ENCODE data around the gene HOXB2. TPM values are rescaled to one million over a fixed set of nuclear protein-coding genes. Genes with fewer than 3 reads are reported as not detected.

HOXB2 gene
- total RNA-seq, 2 experiments from 2014 or later: 7.4 to 7.7 TPM

DNA sequence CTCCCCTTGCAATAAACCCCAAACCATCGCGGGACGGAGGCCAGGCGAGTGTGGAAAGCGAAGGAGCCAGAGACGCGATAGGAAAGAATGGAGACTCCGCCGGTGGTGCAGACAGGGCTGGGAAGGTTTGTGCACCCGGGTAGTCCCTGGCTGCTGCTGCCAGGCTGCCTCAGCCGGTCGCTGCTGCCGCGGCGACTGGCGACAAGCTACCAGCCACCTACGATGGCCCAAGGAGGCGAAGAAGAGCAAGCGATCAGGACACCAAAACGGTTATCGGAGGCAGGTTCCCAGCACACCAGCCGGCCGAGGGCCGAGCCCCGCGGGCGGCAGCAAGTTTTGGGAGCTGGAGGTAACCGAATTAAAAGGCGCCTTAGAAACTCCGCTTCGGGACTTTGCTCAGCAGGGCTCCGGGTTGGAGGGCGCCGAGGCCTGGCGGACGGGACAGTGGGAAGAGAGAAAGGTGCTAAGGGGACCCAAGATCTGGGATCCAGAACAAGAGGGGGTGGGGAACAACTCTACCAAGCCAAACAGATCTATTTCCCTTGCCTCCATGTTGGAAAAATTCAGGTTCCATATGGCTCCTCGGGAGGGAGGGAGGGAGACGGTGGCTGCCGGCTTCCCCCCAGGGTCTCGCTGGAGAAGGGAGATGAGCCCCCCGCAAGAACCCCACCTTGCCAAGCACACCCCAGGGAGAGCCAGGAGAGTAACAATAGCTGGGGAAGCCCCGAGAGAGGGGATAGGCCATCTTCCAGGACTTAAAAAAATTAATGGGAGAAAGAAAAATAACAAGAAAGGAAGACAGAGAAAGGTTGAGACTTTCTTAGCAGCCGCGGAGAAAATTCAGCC is 9.7 kb upstream of the HOXB2 start:
- Mint-ChIP-seq H3K27me3 (peaks cover 28% of the 10 kb centered on the region), H3K36me3 (no peaks in the 10 kb centered on the region), H3K27ac (no peak overlapping the region), H3K9me3 (no peaks in the 10 kb centered on the region), H3K4me3 (peak overlapping the region; percentile 82), H3K4me1 (peaks cover 7% of the 10 kb centered on the region)
- no peak for DNase-seq

- Mint-ChIP-seq H3K36me3 (no peaks in the 10 kb centered on the region), H3K27me3 (peaks cover 28% of the 10 kb centered on the region), H3K4me3 (no peak overlapping the region), H3K9me3 (no peaks in the 10 kb centered on the region), H3K4me1 (peaks cover 7% of the 10 kb centered on the region), H3K27ac (no peak overlapping the region)
- no peak for DNase-seq
Observed at GRCh38 chr17:48553826-48554225, 8.9 kb upstream of the HOXB2 start.

- Mint-ChIP-seq H3K9me3 (no peaks in the 10 kb centered on the region), H3K4me1 (peaks cover 11% of the 10 kb centered on the region), H3K27me3 (peaks cover 28% of the 10 kb centered on the region), H3K27ac (no peak overlapping the region), H3K36me3 (no peaks in the 10 kb centered on the region), H3K4me3 (no peak overlapping the region)
- no peak for DNase-seq
Observed at GRCh38 chr17:48553190-48553547, 8.3 kb upstream of the HOXB2 start.

GRCh38 chr17:48552466-48553189 is 7.7 kb upstream of the HOXB2 start:
- Mint-ChIP-seq H3K9me3 (no peaks in the 10 kb centered on the region), H3K4me1 (peaks cover 16% of the 10 kb centered on the region), H3K36me3 (no peaks in the 10 kb centered on the region), H3K4me3 (no peak overlapping the region), H3K27ac (no peak overlapping the region), H3K27me3 (peaks cover 23% of the 10 kb centered on the region)
- no peak for DNase-seq

DNA sequence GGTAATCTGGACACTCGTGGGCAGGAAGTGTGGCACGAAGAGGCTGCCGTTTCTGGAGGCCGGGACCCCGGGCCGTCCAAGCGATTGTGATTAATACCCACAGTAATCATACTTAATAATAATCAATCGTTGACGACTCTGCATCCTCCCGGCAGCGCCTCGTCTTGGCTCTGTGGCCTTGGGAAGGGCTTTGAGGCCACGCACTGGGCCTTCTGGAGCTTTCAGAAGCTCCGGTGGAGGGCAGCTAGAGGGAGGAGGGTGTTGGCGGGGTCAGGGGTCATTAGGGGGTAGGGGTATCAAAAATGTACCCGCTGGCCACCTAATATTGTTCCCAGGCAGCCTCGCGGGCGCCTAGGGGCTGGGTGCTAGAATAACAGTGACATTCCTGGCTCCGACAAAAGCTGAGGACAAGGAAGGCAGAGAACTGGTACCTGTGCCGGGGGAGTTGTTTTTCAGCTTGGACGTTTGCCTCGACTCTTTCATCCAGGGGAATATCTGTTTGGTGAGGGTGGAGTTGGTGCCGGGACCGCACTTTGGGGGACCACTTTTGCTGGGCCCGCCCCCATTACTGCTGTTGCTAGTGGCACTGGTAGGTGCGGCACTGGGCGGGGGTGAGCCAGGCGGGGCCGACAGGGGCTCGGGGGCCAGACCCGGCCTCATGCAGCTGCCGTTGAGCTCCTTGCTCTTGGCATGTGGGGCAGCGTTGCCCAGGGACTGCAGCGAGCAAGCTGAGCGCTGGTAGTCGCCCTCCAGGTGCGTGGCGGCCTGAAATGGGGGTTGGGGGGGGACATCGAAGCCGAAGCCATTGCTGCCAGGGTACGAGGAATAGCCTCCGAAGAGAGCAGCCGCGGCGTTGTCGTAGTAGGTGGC is 6.9 kb upstream of the HOXB2 start:
- Mint-ChIP-seq H3K4me3 (no peak overlapping the region), H3K27me3 (peaks cover 21% of the 10 kb centered on the region), H3K9me3 (no peaks in the 10 kb centered on the region), H3K4me1 (peaks cover 22% of the 10 kb centered on the region), H3K27ac (no peak overlapping the region), H3K36me3 (no peaks in the 10 kb centered on the region)
- no peak for DNase-seq

DNA sequence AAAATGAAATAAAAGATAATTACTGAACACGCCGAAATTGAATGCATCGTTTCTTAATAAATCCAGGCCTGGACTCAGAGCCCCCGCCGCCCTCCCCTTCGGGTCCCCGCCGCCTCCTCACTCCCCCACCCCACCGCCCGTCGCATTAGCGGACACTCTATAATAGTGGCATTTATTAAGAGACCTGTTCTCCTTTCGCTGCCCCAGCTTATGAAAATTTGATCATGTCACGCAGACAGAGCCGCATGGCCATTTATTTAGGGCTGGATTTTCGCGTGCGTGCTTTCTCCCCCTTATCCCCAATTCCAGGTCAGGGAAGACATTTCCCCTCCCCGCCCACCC is 6.3 kb upstream of the HOXB2 start:
- H3K9me3 Mint-ChIP-seq: no peaks in the 10 kb centered on the region
- H3K27me3 Mint-ChIP-seq: peaks cover 16% of the 10 kb centered on the region
- H3K27ac Mint-ChIP-seq: no peak overlapping the region
- no peak overlapping the region for H3K4me3 Mint-ChIP-seq
- H3K36me3 Mint-ChIP-seq: no peaks in the 10 kb centered on the region
- DNase-seq: no peak
- H3K4me1 Mint-ChIP-seq: peaks cover 29% of the 10 kb centered on the region

DNA sequence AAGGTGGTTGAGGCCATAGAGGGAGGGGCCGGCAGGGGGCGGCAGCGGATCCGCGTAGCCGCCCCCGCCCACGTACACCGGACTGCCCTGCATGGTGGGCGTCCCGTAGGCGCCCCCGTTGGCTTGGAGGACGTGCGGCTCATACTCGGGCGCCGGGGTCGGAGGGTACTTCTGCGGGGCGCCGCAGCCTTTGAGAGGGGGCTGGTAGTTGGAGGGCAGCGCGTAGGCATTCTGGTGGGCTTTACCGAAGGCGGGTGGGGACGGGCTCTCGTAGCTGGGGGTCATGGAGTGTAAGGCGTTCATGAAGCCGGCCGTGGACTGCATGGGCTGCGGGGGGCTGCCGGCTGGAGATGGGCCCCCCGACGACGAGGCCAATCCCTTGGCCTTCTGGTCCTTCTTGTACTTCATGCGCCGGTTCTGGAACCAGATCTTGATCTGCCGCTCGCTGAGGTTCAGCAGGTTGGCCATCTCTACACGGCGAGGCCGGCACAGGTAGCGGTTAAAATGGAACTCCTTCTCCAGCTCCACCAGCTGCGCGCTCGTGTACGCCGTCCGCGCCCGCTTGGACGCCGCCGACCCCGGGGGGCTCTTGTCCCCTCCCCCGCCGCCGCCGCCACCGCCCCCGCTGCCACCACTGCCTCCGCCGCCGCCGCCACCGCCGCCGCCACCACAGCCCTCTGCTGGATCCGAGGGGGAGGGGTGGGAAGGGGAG is 5.7 kb upstream of the HOXB2 start:
- no peaks in the 10 kb centered on the region for H3K36me3 Mint-ChIP-seq
- peaks cover 11% of the 10 kb centered on the region for H3K27me3 Mint-ChIP-seq
- H3K27ac Mint-ChIP-seq: no peak overlapping the region
- H3K4me1 Mint-ChIP-seq: peaks cover 30% of the 10 kb centered on the region
- no peak overlapping the region for H3K4me3 Mint-ChIP-seq
- H3K9me3 Mint-ChIP-seq: no peaks in the 10 kb centered on the region
- no peak for DNase-seq

- DNase-seq: no peak
- no peaks in the 10 kb centered on the region for H3K9me3 Mint-ChIP-seq
- no peak overlapping the region for H3K4me3 Mint-ChIP-seq
- H3K36me3 Mint-ChIP-seq: no peaks in the 10 kb centered on the region
- no peak overlapping the region for H3K27ac Mint-ChIP-seq
- peaks cover 12% of the 10 kb centered on the region for H3K27me3 Mint-ChIP-seq
- peaks cover 33% of the 10 kb centered on the region for H3K4me1 Mint-ChIP-seq
Observed at GRCh38 chr17:48549914-48550501, 5.1 kb upstream of the HOXB2 start.

- H3K27me3 Mint-ChIP-seq: peaks cover 6% of the 10 kb centered on the region
- H3K4me3 Mint-ChIP-seq: no peak overlapping the region
- no peaks in the 10 kb centered on the region for H3K9me3 Mint-ChIP-seq
- no peak for DNase-seq
- no peak overlapping the region for H3K27ac Mint-ChIP-seq
- no peaks in the 10 kb centered on the region for H3K36me3 Mint-ChIP-seq
- H3K4me1 Mint-ChIP-seq: peaks cover 34% of the 10 kb centered on the region
Observed at GRCh38 chr17:48549281-48549630, 4.3 kb upstream of the HOXB2 start.

GRCh38 chr17:48548523-48549280 is 3.8 kb upstream of the HOXB2 start:
- peak overlapping the region; percentile 81 for H3K27ac Mint-ChIP-seq
- peak overlapping the region; percentile 59 for H3K4me3 Mint-ChIP-seq
- H3K27me3 Mint-ChIP-seq: peaks cover 5% of the 10 kb centered on the region
- no peak for DNase-seq
- H3K36me3 Mint-ChIP-seq: no peaks in the 10 kb centered on the region
- no peaks in the 10 kb centered on the region for H3K9me3 Mint-ChIP-seq
- peaks cover 34% of the 10 kb centered on the region for H3K4me1 Mint-ChIP-seq

DNA sequence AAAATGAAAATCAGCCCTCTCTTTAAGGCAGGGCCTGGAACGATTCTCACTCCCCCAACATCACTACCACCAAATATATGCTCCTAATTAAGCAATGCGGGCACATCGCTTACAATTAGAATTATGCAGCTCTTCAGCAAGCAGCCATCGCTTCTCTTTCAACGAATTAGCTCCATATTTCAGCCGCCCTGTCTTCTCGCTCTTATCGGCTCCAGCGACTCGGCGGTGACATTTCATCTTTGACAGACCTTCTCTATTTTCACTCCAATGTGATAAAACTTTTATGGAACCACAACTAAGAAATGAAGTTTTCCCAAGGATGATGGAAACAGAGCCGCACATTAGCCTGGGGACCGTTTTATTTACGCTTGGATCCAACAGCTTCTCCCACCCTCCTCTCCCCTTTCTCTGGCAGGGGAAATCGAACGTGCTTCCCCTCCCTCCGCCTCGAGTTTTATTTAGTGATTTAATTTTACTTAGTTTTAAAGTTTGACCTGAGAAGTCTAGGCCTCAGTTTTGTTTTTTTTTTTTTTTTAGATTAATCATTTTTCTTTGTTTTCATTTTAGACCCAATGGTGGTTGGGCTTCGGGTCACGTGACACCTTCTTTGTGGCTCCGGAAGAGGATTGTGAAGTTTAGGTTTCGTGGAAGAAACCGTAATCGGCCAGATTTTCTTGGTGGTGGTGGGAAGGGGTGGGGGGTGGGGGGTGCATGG is 3.1 kb upstream of the HOXB2 start:
- H3K27me3 Mint-ChIP-seq: peaks cover 5% of the 10 kb centered on the region
- no peaks in the 10 kb centered on the region for H3K9me3 Mint-ChIP-seq
- peaks cover 34% of the 10 kb centered on the region for H3K4me1 Mint-ChIP-seq
- peak; percentile 42 for DNase-seq
- peak overlapping the region; percentile 81 for H3K27ac Mint-ChIP-seq
- peak overlapping the region; percentile 59 for H3K4me3 Mint-ChIP-seq
- H3K36me3 Mint-ChIP-seq: no peaks in the 10 kb centered on the region

GRCh38 chr17:48546924-48547807 is 2.3 kb upstream of the HOXB2 start:
- H3K27me3 Mint-ChIP-seq: peaks cover 7% of the 10 kb centered on the region
- no peak for DNase-seq
- peak overlapping the region; percentile 81 for H3K27ac Mint-ChIP-seq
- no peaks in the 10 kb centered on the region for H3K9me3 Mint-ChIP-seq
- peaks cover 35% of the 10 kb centered on the region for H3K4me1 Mint-ChIP-seq
- peaks cover 5% of the 10 kb centered on the region for H3K36me3 Mint-ChIP-seq
- H3K4me3 Mint-ChIP-seq: peak overlapping the region; percentile 59
